Stimulated activated CD4-positive, alpha-beta T cell treated with anti-CD3 and anti-CD28 coated beads, Interleukin-1b, Interleukin-23, amount 100 ng/mL, for 1 hour (primary cell): ENCODE results near the gene BAHD1.

Source experiments
- DNase-seq, 2 donors: peaks; one replicate each; pipeline ENCODE4 v3.0.0-alpha.2; 2020; ENCODE audit warnings: low read depth in 2 of 2

BAHD1 gene

DNA sequence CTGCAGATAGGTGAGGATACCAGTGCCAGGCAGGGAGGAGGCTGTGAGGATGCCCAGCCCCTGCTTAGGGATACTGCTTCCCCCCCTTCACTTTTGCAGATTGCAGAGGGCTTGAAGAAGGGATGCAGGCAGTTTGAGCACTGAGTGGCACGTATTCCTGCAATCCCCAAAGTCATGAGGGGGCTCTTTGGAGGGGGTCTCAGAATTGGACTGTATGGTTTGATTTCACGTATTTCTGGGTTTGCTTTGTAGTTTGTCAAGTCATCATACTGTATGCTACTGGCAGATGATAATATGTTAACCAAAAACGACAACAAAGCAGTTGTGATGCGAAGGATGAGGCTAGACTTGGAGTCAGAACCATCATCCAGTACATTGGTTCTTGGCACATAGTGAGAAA, 58.1 kb downstream of the BAHD1 start:
- no peak for DNase-seq

DNA sequence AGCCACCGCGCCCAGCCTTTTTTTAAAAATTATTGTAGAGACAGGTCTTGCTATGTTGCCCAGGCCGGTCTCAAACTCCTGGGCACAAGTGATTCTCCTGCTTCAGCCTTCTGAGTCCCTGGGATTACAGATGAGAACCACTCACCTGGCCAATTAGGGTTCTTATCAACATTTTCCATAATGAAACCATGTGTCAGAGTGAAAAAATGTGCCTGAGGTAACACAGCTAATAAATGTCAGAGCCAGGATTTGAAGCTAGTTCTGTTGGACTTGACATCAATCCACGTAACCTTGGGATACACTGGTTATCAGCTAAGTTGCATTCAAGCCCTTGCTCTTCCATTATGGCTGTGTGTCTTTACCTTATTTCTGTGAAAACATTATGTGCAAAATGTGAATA, 59.2 kb downstream of the BAHD1 start:
- DNase-seq: no peak

DNA sequence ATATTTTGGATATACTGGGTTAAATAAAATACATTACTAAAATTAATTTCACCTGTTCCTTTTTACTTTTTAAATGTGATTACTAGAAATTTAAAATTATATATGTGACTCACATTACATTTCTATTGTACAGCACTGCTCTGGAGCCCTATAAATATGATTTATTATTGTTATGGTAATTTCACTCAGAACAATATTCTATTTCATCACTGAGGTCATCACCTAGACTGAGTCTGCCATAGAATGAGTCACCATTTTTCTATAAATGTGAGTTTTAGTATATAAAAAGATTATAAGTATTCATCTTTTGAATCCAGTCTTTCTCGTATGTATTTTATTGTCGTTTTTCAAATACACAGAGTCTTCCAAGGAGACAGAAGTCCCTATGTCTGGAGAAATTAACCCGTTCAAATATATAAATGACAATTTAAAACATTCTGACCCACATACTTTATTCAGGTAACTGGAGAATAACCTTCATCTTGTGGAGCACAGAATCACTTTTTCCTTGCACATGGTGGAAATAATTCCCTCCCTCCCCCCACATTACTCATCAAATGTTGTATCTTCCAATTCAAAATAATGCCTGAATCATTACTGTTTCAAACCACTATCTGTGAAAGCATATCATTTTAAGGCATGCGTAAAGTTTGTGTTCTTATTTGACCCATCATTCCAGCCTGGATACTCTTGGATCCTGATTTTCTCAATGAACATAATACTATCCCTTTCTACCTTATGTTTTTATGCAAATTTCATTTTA, 60.0 kb downstream of the BAHD1 start:
- no peak for DNase-seq

- DNase-seq: no peak
Observed at GRCh38 chr15:40501487-40501886, 60.7 kb downstream of the BAHD1 start.

- peak; percentile 7 to 29 for DNase-seq
Observed at GRCh38 chr15:40506964-40507571, 66.3 kb downstream of the BAHD1 start.

- DNase-seq: no peak
Observed at GRCh38 chr15:40508216-40508615, 67.5 kb downstream of the BAHD1 start.

DNA sequence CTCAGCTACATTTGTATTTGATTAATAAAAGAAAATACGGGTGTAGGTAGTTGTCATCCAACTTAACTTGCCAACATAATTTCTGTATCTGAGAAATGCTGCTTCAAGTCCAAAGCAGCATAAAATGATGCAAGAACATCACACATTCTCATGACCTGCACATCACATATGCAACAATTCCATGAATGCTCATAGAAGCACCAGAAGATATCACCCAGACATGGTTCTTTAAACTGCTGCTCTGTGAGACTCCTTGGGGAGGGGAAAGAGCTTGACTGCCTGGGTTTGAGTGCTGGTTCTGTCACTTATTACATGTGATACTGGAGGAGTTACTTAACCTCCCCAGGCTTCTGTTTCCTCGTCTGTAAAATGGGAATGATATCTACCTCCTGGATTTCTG, 69.4 kb downstream of the BAHD1 start:
- no peak for DNase-seq

- DNase-seq: no peak
Observed at GRCh38 chr15:40511093-40511471, 70.3 kb downstream of the BAHD1 start.

GRCh38 chr15:40511472-40512133, 70.8 kb downstream of the BAHD1 start:
- no peak for DNase-seq

DNA sequence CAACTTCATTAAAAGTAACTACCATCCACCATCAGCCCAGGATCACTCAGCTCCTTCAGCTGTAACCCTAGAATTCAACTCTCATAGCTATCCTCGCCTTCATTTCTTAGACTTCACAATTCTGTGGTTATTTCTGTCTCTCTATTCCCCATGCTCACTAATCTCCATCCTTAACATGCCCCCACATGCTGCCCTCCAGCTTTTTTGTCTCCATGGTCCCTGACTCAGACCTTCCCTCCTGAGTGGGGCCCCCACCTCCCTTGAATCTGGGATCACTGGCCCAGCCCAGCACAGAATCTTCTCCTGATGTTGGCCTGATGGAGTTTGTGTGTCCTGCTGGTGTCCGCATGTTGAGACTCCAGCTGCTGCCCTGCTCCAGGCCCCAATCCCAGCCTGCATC, 71.7 kb downstream of the BAHD1 start:
- DNase-seq: no peak

DNA sequence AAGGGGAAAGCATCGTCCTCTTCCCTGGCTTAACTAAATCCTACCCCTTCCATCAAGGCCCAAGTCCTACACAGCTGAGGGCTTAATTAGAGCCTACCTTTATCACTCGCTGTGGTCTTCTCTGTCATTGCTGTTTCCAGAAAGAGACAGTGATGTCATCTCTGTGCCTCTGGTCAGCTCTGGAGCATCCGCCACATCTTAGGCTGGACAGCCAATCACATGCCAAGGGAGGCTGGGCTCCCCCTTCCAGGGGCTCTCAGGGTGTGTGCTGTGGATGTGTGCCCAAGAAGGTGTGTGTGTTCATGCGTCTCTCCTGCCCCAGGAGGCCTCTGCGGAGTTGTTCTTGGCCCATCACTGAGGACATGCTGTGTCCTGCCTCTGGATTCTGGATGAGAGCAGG, 72.9 kb downstream of the BAHD1 start:
- DNase-seq: no peak

- no peak for DNase-seq
Observed at GRCh38 chr15:40516322-40516721, 75.6 kb downstream of the BAHD1 start.
